HG03066 (cell line): ENCODE data around the gene ZNF582.
"Not testable (repeated sequence)": the region's sequence is repeated elsewhere in the genome, so short reads cannot be mapped to it uniquely, and the experiment has no call there.

Experiments used
- ATAC-seq: cut with Tn5 transposase; IDR thresholded peaks from one replicate; pipeline ENCODE4 v1.9.1; 2021; ENCODE audit warnings: low read depth; ENCODE audit not compliant: unreplicated experiment

ZNF582 gene

GRCh38 chr19:56355517-56355916, 37.8 kb downstream of the ZNF582 start:
- ATAC-seq: no peak

GRCh38 chr19:56351208-56351607, 42.1 kb downstream of the ZNF582 start:
- ATAC-seq: no peak

- ATAC-seq: no peak
Observed at GRCh38 chr19:56350416-56351045, 42.8 kb downstream of the ZNF582 start.

- no peak for ATAC-seq
Observed at GRCh38 chr19:56348289-56348877, 45.0 kb downstream of the ZNF582 start.

GRCh38 chr19:56347163-56347778, 46.1 kb downstream of the ZNF582 start:
- ATAC-seq: no peak

- no peak for ATAC-seq
Observed at GRCh38 chr19:56341948-56342347, 51.4 kb downstream of the ZNF582 start.

GRCh38 chr19:56339031-56339430, 54.3 kb downstream of the ZNF582 start:
- not testable (repeated sequence) for ATAC-seq

- not testable (repeated sequence) for ATAC-seq
Observed at GRCh38 chr19:56337077-56337476, 56.3 kb downstream of the ZNF582 start.

GRCh38 chr19:56335371-56335770, 58.0 kb downstream of the ZNF582 start:
- not testable (repeated sequence) for ATAC-seq

- ATAC-seq: no peak
Observed at GRCh38 chr19:56333506-56333905, 59.8 kb downstream of the ZNF582 start.
